ENCODE data around the gene PHYKPL. TPM values are rescaled to one million over a fixed set of nuclear protein-coding genes. Genes with fewer than 3 reads are reported as not detected.
A peak's percentile ranks its signal among the peaks of the same experiment; 100 is the strongest.
"Not testable (repeated sequence)": the region's sequence is repeated elsewhere in the genome, so short reads cannot be mapped to it uniquely, and the experiment has no call there.

PHYKPL gene
- total RNA-seq, 4 donors from 2014 or later: 29.3 to 45.7 (median 31.8) TPM

DNA sequence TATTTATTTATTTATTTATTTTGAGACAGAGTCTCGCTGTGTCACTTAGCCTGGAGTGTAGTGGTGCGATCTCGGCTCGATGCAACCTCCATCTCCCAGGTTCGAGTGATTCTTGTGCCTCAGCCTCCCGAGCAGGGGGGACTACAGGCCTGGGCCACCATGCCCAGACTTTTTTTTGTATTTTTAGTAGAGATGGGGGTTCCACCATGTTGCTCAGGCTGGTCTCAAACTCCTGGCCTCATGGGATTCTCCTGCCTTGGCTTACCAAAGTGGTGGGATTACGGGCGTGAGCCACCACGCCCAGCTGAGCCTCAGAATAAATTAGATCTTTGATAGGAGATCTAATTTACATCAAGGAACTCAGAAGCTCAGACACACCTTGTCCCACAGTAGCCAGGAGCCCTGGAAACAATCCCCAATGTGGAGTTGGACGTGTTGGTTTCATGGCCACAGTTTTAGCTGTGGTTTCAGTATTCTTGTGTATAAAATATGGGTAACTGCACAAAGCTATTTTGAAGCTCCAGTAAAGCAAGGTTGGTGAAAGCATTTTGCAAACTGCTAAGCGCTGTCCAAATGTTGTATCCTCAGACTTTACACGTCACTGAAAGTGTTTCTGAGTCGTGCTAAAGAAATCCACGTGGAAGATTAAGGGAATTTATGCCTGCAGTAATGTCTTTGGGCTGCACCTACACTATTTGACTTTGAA lies 31.2 kb downstream of the PHYKPL start:
- no peak for TF ChIP-seq POLR2A (IDR thresholded peaks at IDR 0.05)
- TF ChIP-seq, protein P1, sequence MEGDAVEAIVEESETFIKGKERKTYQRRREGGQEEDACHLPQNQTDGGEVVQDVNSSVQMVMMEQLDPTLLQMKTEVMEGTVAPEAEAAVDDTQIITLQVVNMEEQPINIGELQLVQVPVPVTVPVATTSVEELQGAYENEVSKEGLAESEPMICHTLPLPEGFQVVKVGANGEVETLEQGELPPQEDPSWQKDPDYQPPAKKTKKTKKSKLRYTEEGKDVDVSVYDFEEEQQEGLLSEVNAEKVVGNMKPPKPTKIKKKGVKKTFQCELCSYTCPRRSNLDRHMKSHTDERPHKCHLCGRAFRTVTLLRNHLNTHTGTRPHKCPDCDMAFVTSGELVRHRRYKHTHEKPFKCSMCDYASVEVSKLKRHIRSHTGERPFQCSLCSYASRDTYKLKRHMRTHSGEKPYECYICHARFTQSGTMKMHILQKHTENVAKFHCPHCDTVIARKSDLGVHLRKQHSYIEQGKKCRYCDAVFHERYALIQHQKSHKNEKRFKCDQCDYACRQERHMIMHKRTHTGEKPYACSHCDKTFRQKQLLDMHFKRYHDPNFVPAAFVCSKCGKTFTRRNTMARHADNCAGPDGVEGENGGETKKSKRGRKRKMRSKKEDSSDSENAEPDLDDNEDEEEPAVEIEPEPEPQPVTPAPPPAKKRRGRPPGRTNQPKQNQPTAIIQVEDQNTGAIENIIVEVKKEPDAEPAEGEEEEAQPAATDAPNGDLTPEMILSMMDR (IDR thresholded peaks at IDR 0.05): no peak
- WGBS, 2 donors: 65 to 74% methylated on average over 14 of the region's 14 CpGs
- no peak overlapping the region for H3K4me3 ChIP-seq (ENCODE audit: low read depth, poor library complexity, severe bottlenecking)
- peak in 1 of 2 donors; percentile 58 for DNase-seq (ENCODE audit: low spot score in 2 of 2)
- intact Hi-C loops (cut with DNase I; ENCODE audit: low total_unique reads): no loop called here

DNA sequence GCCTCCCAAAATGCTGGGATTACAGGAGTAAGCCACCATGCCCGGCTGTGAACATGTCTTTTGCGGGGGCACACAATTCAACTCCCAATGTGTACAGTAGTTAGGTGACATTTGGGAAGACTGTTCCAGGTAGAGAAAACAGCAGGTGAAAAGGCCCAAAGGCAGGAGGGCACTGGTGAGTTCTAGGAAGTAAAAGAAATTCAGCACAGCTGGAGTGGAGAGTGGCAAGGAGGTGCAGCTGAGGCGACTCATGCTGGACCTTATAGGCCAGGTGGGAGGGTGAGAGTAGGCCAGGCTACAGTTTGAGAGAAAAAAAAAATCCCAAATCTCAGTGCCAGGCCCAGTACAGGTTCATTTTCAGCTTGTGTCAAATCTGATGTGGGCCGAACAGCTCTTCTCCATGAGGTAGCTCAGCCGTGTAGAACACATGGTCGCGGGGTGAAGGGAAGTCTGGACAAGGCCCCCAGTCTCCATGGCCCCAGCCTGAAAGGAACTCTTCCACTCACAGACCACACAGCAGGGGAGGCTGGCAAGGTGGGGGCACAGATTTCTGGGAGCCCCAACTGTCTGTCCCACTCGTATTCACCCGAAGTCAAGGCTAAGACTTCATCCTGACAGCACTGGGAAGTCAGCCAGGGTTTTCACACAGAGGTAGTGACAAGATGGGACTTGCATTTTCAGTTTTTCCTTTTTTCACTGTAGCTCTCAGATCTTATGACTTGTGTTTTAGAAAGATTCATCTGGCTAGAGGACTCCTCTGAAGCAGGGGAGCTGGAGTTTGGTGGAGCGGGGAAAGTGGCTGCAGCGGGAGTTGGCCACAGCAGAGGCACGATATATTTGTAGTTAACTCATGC lies 32.8 kb downstream of the PHYKPL start:
- no peak for TF ChIP-seq POLR2A (IDR thresholded peaks at IDR 0.05)
- TF ChIP-seq, protein P1 (IDR thresholded peaks at IDR 0.05): no peak
- intact Hi-C loops (cut with DNase I; ENCODE audit: low total_unique reads): no loop called here
- 58 to 61% methylated on average over 12 of the region's 12 CpGs for WGBS, 2 donors
- peak in 1 of 2 donors; percentile 64 for DNase-seq (ENCODE audit: low spot score in 2 of 2)
- H3K4me3 ChIP-seq (ENCODE audit: low read depth, poor library complexity, severe bottlenecking): no peak overlapping the region

DNA sequence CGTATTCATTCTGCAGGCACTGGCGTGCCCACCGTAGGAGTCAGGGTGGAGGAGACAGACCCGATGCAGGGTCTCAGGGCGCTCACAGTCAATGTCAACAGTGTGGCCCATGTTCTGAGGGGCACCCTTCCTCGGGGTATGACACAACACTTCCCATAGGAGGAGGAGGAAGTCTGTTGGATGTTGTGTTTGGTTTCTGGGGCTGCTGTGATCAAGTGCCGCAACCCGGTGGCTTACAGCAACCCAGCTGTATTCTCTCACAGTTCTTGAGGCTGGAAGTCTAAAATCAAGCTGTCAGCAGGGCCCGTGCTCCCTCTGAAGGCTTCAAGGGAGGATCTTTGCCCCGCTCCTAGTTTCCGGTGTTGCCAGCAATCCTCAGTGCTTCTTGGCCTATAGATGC lies 33.9 kb downstream of the PHYKPL start:
- no peak overlapping the region for H3K4me3 ChIP-seq (ENCODE audit: low read depth, poor library complexity, severe bottlenecking)
- intact Hi-C loops (cut with DNase I; ENCODE audit: low total_unique reads): no loop called here
- no peak for TF ChIP-seq POLR2A (IDR thresholded peaks at IDR 0.05)
- TF ChIP-seq, protein P1 (IDR thresholded peaks at IDR 0.05): no peak
- 81 to 85% methylated on average over 11 of the region's 11 CpGs for WGBS, 2 donors
- peak in 1 of 2 donors; percentile 40 for DNase-seq (ENCODE audit: low spot score in 2 of 2)

DNA sequence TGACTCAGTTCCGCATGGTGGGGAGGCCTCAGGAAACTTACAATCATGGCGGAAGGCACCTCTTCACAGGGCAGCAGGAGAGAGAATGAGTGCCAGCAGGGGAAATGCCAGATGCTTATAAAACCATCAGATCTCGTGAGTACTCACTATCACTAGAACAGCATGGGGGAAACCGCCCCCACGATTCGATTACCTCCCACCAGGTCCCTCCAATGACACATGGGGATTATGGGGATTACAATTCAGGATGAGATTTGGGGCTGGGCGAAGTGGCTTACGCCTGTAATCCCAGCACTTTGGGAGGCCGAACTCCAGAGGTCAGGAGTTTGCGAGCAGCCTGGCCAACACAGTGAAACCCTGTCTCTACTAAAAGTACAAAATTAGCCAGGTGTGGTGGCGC lies 34.5 kb downstream of the PHYKPL start:
- intact Hi-C loops (cut with DNase I; ENCODE audit: low total_unique reads); H3K4me3 ChIP-seq (ENCODE audit: low read depth, poor library complexity, severe bottlenecking): not testable (repeated sequence)
- WGBS, 2 donors: 87% methylated on average over 10 to 11 of the region's 11 CpGs
- DNase-seq (ENCODE audit: low spot score in 2 of 2): peak in 1 of 2 donors; percentile 63

DNA sequence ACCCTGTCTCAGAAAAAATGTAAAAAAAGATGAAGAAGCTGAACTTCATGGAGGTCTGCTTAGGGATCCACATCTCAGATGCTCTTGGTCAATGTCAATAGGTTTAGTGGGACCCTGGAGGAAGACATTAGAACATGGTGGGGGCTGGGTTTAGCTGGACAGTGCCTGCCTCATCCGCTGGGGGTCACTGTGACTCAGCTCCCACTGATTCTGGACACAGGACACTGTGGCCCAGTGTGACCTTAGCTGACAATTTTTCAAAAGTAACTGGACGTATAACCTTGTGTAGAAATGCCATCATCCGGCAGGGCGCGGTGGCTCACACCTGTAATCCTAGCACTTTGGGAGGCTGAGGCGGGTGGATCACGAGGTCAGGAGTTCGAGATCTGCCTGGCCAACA lies 35.6 kb downstream of the PHYKPL start:
- DNase-seq (ENCODE audit: low spot score in 2 of 2): peak in 1 of 2 donors; percentile 58
- WGBS, 2 donors: 81 to 84% methylated on average over 8 of the region's 8 CpGs

More for the DNA sequence above, 35.6 kb downstream of the PHYKPL start:
- H3K4me3 ChIP-seq (ENCODE audit: low read depth, poor library complexity, severe bottlenecking): no peak overlapping the region
- intact Hi-C loops (cut with DNase I; ENCODE audit: low total_unique reads): no loop called here
- no peak for TF ChIP-seq POLR2A (IDR thresholded peaks at IDR 0.05)
- TF ChIP-seq, protein P1 (IDR thresholded peaks at IDR 0.05): no peak
